Central memory CD4-positive, alpha-beta T cell (primary cell): ENCODE data around the gene TEX26.

Source experiments
- DNase-seq: peaks from one replicate; pipeline ENCODE4 v3.0.0; 2022
- total RNA-seq, 3 experiments: gene quantifications; one replicate each; lab custom pipeline; 2026; lab: John Stamatoyannopoulos, UW

Gene TEX26
- total RNA-seq = 0 reads per million in 3 experiments

- DNase-seq = no peak
Measured at GRCh38 chr13:30932481-30933353, at the start of gene TEX26. Gene TEX26, plus strand, starts transcription at chr13:30932656. Its CDS starts 60 bp downstream, at chr13:30932716.

GRCh38 chr13:30882996-30883766, 49.3 kb upstream of the TEX26 start:
- no peak for DNase-seq

- no peak for DNase-seq
Measured at GRCh38 chr13:30884543-30884942, 47.9 kb upstream of the TEX26 start.

- no peak for DNase-seq
Measured at GRCh38 chr13:30889196-30889690, 43.2 kb upstream of the TEX26 start.

- DNase-seq = no peak
Measured at GRCh38 chr13:30892966-30893365, 39.5 kb upstream of the TEX26 start.

- no peak for DNase-seq
Measured at GRCh38 chr13:30895773-30896172, 36.7 kb upstream of the TEX26 start.

GRCh38 chr13:30898070-30898469, 34.4 kb upstream of the TEX26 start:
- no peak for DNase-seq

- no peak for DNase-seq
Measured at GRCh38 chr13:30898678-30899241, 33.7 kb upstream of the TEX26 start.

- DNase-seq = no peak
Measured at GRCh38 chr13:30900436-30900835, 32.0 kb upstream of the TEX26 start.

GRCh38 chr13:30900952-30901749, 31.3 kb upstream of the TEX26 start:
- no peak for DNase-seq

GRCh38 chr13:30904043-30904442, 28.4 kb upstream of the TEX26 start:
- no peak for DNase-seq

- DNase-seq = no peak
Measured at GRCh38 chr13:30905932-30906383, 26.5 kb upstream of the TEX26 start, which contains the start of gene MEDAG. Gene MEDAG, plus strand, starts transcription at chr13:30906271. Its CDS starts 245 bp downstream, at chr13:30906516.

GRCh38 chr13:30906411-30907051, 25.9 kb upstream of the TEX26 start:
- DNase-seq = no peak

GRCh38 chr13:30907121-30907861, 25.2 kb upstream of the TEX26 start:
- DNase-seq = no peak

- no peak for DNase-seq
Measured at GRCh38 chr13:30908416-30908980, 24.0 kb upstream of the TEX26 start.

GRCh38 chr13:30910676-30911075, 21.8 kb upstream of the TEX26 start:
- DNase-seq = no peak

- no peak for DNase-seq
Measured at GRCh38 chr13:30915691-30916541, 16.5 kb upstream of the TEX26 start.

- DNase-seq = no peak
Measured at GRCh38 chr13:30916991-30917390, 15.5 kb upstream of the TEX26 start.

GRCh38 chr13:30918662-30919405, 13.6 kb upstream of the TEX26 start:
- no peak for DNase-seq
